K562 (cell line): ENCODE data around the gene CLUH. TPM values are rescaled to one million over a fixed set of nuclear protein-coding genes. Genes with fewer than 3 reads are reported as not detected.
A peak's percentile ranks its signal among the peaks of the same experiment; 100 is the strongest.

ENCODE experiments used
- BRD4 ChIP-seq: fragments of 200-600 bp; sonication (generic); IDR thresholded peaks from 2 replicates; pipeline ENCODE4 v1.6.1; 2017; ENCODE audit warnings: inconsistent platforms
- CSDE1 ChIP-seq, 2 experiments: fragments of 450-650 bp; IDR thresholded peaks; 2 replicates each; pipeline ENCODE4 v1.6.1; 2016; ENCODE audit warnings: mild to moderate bottlenecking in 1 of 2
- DNMT1 ChIP-seq: fragments of 450-650 bp; IDR thresholded peaks from 2 replicates; pipeline ENCODE4 v1.6.1; 2016; ENCODE audit warnings: antibody characterized with exemption, mild to moderate bottlenecking
- E2F3 ChIP-seq: fragments of 250-450 bp; sonication (Bioruptor Pico); IDR thresholded peaks from 2 replicates; pipeline ENCODE4 v1.4.0; 2020; ENCODE audit warnings: mild to moderate bottlenecking
- ELK1 ChIP-seq: sonication (generic); formaldehyde crosslinking; IDR thresholded peaks from 2 replicates; pipeline ENCODE4 v1.8.1; 2022; ENCODE audit warnings: missing genetic modification reagents
- EP300 ChIP-seq: IDR thresholded peaks from 2 replicates; pipeline ENCODE4 v1.6.1; 2012; ENCODE audit warnings: low read length, improper control_type of control experiment
- ETV1 ChIP-seq: fragments of 450-650 bp; conservative IDR thresholded peaks from 2 replicates; pipeline ENCODE4 v1.6.1; 2016; ENCODE audit warnings: missing genetic modification characterization, control low read depth, low read depth, missing compliant biosample characterization
- ILF3 ChIP-seq: fragments of 450-650 bp; IDR thresholded peaks from 2 replicates; pipeline ENCODE4 v1.6.1; 2018; ENCODE audit warnings: antibody characterized with exemption, mild to moderate bottlenecking, moderate library complexity, borderline replicate concordance
- KDM5B ChIP-seq: fragments of 200-600 bp; sonication (generic); IDR thresholded peaks from 2 replicates; pipeline ENCODE4 v1.6.1; 2012; ENCODE audit warnings: low read depth, mild to moderate bottlenecking, moderate library complexity, low read length, control low read depth, inconsistent platforms; ENCODE audit not compliant: insufficient replicate concordance
- KLF16 ChIP-seq: IDR thresholded peaks from 2 replicates; pipeline ENCODE4 v1.6.1; 2016; ENCODE audit warnings: antibody characterized with exemption
- OTX1 ChIP-seq: fragments of 450-650 bp; formaldehyde crosslinking; IDR thresholded peaks from 2 replicates; pipeline ENCODE4 v1.4.0; 2022; ENCODE audit warnings: mild to moderate bottlenecking
- PBX2 ChIP-seq, 2 experiments: IDR thresholded peaks in 1 of 2; conservative IDR thresholded peaks in 1 of 2; 2 replicates each; pipeline ENCODE4 v1.6.1; 2016; ENCODE audit warnings: low read depth in 2 of 2, mild to moderate bottlenecking in 1 of 2, missing compliant biosample characterization in 1 of 2, missing genetic modification characterization in 1 of 2, moderate library complexity in 1 of 2
- RB1 ChIP-seq: fragments of 450-650 bp; IDR thresholded peaks from 2 replicates; pipeline ENCODE4 v1.6.1; 2017; ENCODE audit warnings: low read depth, mild to moderate bottlenecking
- RBM14 ChIP-seq: fragments of 200-400 bp; formaldehyde crosslinking; IDR thresholded peaks from 2 replicates; pipeline ENCODE4 v1.6.1; 2018; ENCODE audit warnings: low read depth, mild to moderate bottlenecking, low read length, moderate library complexity, borderline replicate concordance; ENCODE audit not compliant: insufficient read depth
- RFX1 ChIP-seq: fragments of 450-650 bp; IDR thresholded peaks from 2 replicates; pipeline ENCODE4 v1.6.1; 2016; ENCODE audit warnings: mild to moderate bottlenecking, moderate library complexity
- SETDB1 ChIP-seq: IDR thresholded peaks from one replicate; pipeline ENCODE4 v1.6.1; 2012; ENCODE audit warnings: low read length, control low read depth, inconsistent platforms
- SMAD3 ChIP-seq: fragments of 450-650 bp; formaldehyde crosslinking; conservative IDR thresholded peaks from 2 replicates; pipeline ENCODE4 v1.4.0; 2020; ENCODE audit warnings: mild to moderate bottlenecking
- SMARCC2 ChIP-seq: fragments of 450-650 bp; IDR thresholded peaks from 2 replicates; pipeline ENCODE4 v1.6.1; 2017; ENCODE audit warnings: antibody characterized with exemption, moderate library complexity, mild to moderate bottlenecking, low read depth
- SREBF1 ChIP-seq: fragments of 150-350 bp; IDR thresholded peaks from 2 replicates; pipeline ENCODE4 v1.6.1; 2014; ENCODE audit warnings: antibody characterized with exemption, low read depth, low read length, borderline replicate concordance
- TFE3 ChIP-seq: fragments of 450-650 bp; formaldehyde crosslinking; IDR thresholded peaks from 2 replicates; pipeline ENCODE4 v1.4.0; 2020; ENCODE audit warnings: mild to moderate bottlenecking, mixed read lengths
- ZFPM2 ChIP-seq: fragments of 250-450 bp; sonication (Bioruptor Pico); IDR thresholded peaks from 2 replicates; pipeline ENCODE4 v1.5.1; 2022; ENCODE audit warnings: mild to moderate bottlenecking
- ZNF184 ChIP-seq: sonication (generic); formaldehyde crosslinking; IDR thresholded peaks from 2 replicates; pipeline ENCODE4 v1.5.0; 2020; ENCODE audit warnings: missing genetic modification reagents
- ZNF24 ChIP-seq: fragments of 450-650 bp; IDR thresholded peaks from 2 replicates; pipeline ENCODE4 v1.6.1; 2016
- polyA plus RNA-seq, 8 experiments: library from polyadenylated mRNA; depleted of rRNA in 4 of 8; stranded (reverse) in 5 of 8; unstranded in 3 of 8; fragments of >200 nt; fragmentation: Nextera tagmentation in 2 of 8; fragmentation: Illumina TruSeq in 1 of 8; extraction: Ambion mirVana in 2 of 8; extraction: Trizol in 1 of 8; gene quantifications; 2 replicates each; pipeline versions ENCODE4 v1.2.1 to v1.2.3, GENCODE V29; 2011 to 2014; ENCODE audit warnings: inconsistent platforms in 1 of 8, missing spikeins in 1 of 8
- total RNA-seq, 7 experiments: library from RNA; depleted of rRNA in 6 of 7; stranded (reverse); fragments of >200 nt in 6 of 7; fragmentation: Illumina TruSeq in 2 of 7; extraction: Trizol in 2 of 7; gene quantifications; 2 replicates each; pipeline versions ENCODE4 v1.2.1 to v1.2.3, GENCODE V29; 2011 to 2021; ENCODE audit warnings: low replicate concordance in 1 of 7

Gene CLUH
- total and polyA plus RNA-seq, 9 of the 15 experiments (the other 6 are each of a cell fraction or from before 2014, with no cell fraction given), result 0.21 to 140 (median 33.2) TPM

- TF ChIP-seq ILF3 (no peak), SETDB1 (no peak), PBX2 (CRISPR knock-in tag; IDR thresholded peaks at IDR 0.05; ENCODE audit: low read depth) (no peak), PBX2 (tag; conservative IDR thresholded peaks at IDR 0.05; ENCODE audit: low read depth) (no peak), KLF16 (no peak), RB1 (peak; percentile 84), EP300 (no peak), RBM14 (no peak), RFX1 (no peak), ZFPM2 (CRISPR knock-in tag) (no peak), ZNF24 (no peak), CSDE1 (IDR thresholded peaks at IDR 0.05) (no peak), OTX1 (no peak), E2F3 (no peak), ELK1 (no peak), SMARCC2 (no peak), BRD4 (no peak), ETV1 (tag) (no peak), SMAD3 (CRISPR knock-in tag) (no peak), TFE3 (CRISPR knock-in tag) (no peak), KDM5B (no peak), ZNF184 (CRISPR knock-in tag) (no peak), SREBF1 (no peak), DNMT1 (no peak)
Measured at GRCh38 chr17:2749784-2750181, 38.2 kb upstream of the CLUH start (continued).
